ENCODE data around the gene LRRC36. TPM values are rescaled to one million over a fixed set of nuclear protein-coding genes. Genes with fewer than 3 reads are reported as not detected.

The LRRC36 gene
- total RNA-seq, 3 donors from 2014 or later (not counting 1 experiment from before 2014, with no cell fraction given), result not detected

GRCh38 chr16:67397812-67398545 lies 71.4 kb downstream of the LRRC36 start:
- Mint-ChIP-seq H3K36me3 (no peaks in the 10 kb centered on the region), H3K27me3 (ENCODE audit: low read depth in 2 of 2) (peaks cover 0 to 21% of the 10 kb centered on the region in 2 donors), H3K27ac (no peak overlapping the region), H3K4me3 (no peak overlapping the region), H3K4me1 (peaks cover 5 to 15% of the 10 kb centered on the region in 2 donors), H3K9me3 (no peaks in the 10 kb centered on the region)
- Histone ChIP-seq H3K4me3 (ENCODE audit: low read length) (no peak overlapping the region), H3K27me3 (ENCODE audit: control insufficient read depth, insufficient read depth, low read length) (peaks cover 23% of the 10 kb centered on the region), H3K4me1 (ENCODE audit: control insufficient read depth, insufficient read depth, low read length) (peaks cover 33% of the 10 kb centered on the region), H3K36me3 (ENCODE audit: control insufficient read depth, insufficient read depth, low read length) (no peaks in the 10 kb centered on the region), H3K9me3 (ENCODE audit: control insufficient read depth, insufficient read depth, low read length) (no peaks in the 10 kb centered on the region), H3K27ac (ENCODE audit: low read length) (no peak overlapping the region)
- intact Hi-C loops (cut with micrococcal nuclease), result no loop called here
- ATAC-seq, result no peak
- WGBS (ENCODE audit: insufficient coverage), result 85% methylated on average over 22 of the region's 22 CpGs
- DNase-seq, result no peak
- TF ChIP-seq CTCF (IDR thresholded peaks at IDR 0.05), result no peak

GRCh38 chr16:67398546-67399217 lies 72.1 kb downstream of the LRRC36 start:
- H3K27me3 Mint-ChIP-seq (ENCODE audit: low read depth in 2 of 2), result peaks cover 0 to 21% of the 10 kb centered on the region in 2 donors
- no peak for ATAC-seq
- no peak overlapping the region for H3K27ac ChIP-seq (ENCODE audit: low read length)
- peaks cover 26% of the 10 kb centered on the region for H3K4me1 ChIP-seq (ENCODE audit: control insufficient read depth, insufficient read depth, low read length)
- no peak for TF ChIP-seq CTCF (IDR thresholded peaks at IDR 0.05)
- H3K9me3 Mint-ChIP-seq, result no peaks in the 10 kb centered on the region
- no peak overlapping the region for H3K4me3 ChIP-seq (ENCODE audit: low read length)
- H3K36me3 ChIP-seq (ENCODE audit: control insufficient read depth, insufficient read depth, low read length), result no peaks in the 10 kb centered on the region
- DNase-seq, result no peak
- peaks cover 19% of the 10 kb centered on the region for H3K27me3 ChIP-seq (ENCODE audit: control insufficient read depth, insufficient read depth, low read length)
- no peak overlapping the region for H3K4me3 Mint-ChIP-seq
- no peak overlapping the region for H3K27ac Mint-ChIP-seq
- H3K36me3 Mint-ChIP-seq, result no peaks in the 10 kb centered on the region
- H3K9me3 ChIP-seq (ENCODE audit: control insufficient read depth, insufficient read depth, low read length), result no peaks in the 10 kb centered on the region
- intact Hi-C loops (cut with micrococcal nuclease), result no loop called here
- 91% methylated on average over 19 of the region's 19 CpGs for WGBS (ENCODE audit: insufficient coverage)
- peaks cover 5 to 13% of the 10 kb centered on the region in 2 donors for H3K4me1 Mint-ChIP-seq

GRCh38 chr16:67399218-67399733 lies 72.7 kb downstream of the LRRC36 start:
- H3K4me1 Mint-ChIP-seq, result peaks cover 1 to 10% of the 10 kb centered on the region in 2 donors
- 33% methylated on average over 42 of the region's 42 CpGs for WGBS (ENCODE audit: insufficient coverage)
- no peaks in the 10 kb centered on the region for H3K9me3 ChIP-seq (ENCODE audit: control insufficient read depth, insufficient read depth, low read length)
- no peak overlapping the region for H3K27ac Mint-ChIP-seq
- H3K27me3 Mint-ChIP-seq (ENCODE audit: low read depth in 2 of 2), result peaks cover 0 to 15% of the 10 kb centered on the region in 2 donors
- DNase-seq (peak; percentile 39 to 64), ATAC-seq (peak in 2 of 3 donors; percentile 81 to 82)
- no peaks in the 10 kb centered on the region for H3K36me3 Mint-ChIP-seq
- H3K27me3 ChIP-seq (ENCODE audit: control insufficient read depth, insufficient read depth, low read length), result peaks cover 13% of the 10 kb centered on the region
- no peak overlapping the region for H3K4me3 ChIP-seq (ENCODE audit: low read length)
- H3K4me3 Mint-ChIP-seq, result no peak overlapping the region
- peaks cover 20% of the 10 kb centered on the region for H3K4me1 ChIP-seq (ENCODE audit: control insufficient read depth, insufficient read depth, low read length)
- intact Hi-C loops (cut with micrococcal nuclease), result no loop called here
- peak; percentile 61 for TF ChIP-seq CTCF (IDR thresholded peaks at IDR 0.05)
- H3K9me3 Mint-ChIP-seq, result no peaks in the 10 kb centered on the region
- no peaks in the 10 kb centered on the region for H3K36me3 ChIP-seq (ENCODE audit: control insufficient read depth, insufficient read depth, low read length)
- no peak overlapping the region for H3K27ac ChIP-seq (ENCODE audit: low read length)
